HG02938 (cell line): ENCODE measurements around the gene MSI2.

Source experiments
- ATAC-seq: cut with Tn5 transposase; IDR thresholded peaks from one replicate; pipeline ENCODE4 v1.9.1; 2021; ENCODE audit warnings: mild to moderate bottlenecking, moderate library complexity; ENCODE audit not compliant: unreplicated experiment

The MSI2 gene

GRCh38 chr17:57269052-57269451, 12.7 kb downstream of the MSI2 start:
- no peak for ATAC-seq

GRCh38 chr17:57269598-57270255, 13.4 kb downstream of the MSI2 start:
- ATAC-seq: no peak

- ATAC-seq: no peak
These were observed 14.5 kb downstream of the MSI2 start for GRCh38 chr17:57270801-57271245.

- no peak for ATAC-seq
These were observed 15.5 kb downstream of the MSI2 start for GRCh38 chr17:57271821-57272220.

- ATAC-seq: no peak
These were observed 17.2 kb downstream of the MSI2 start for GRCh38 chr17:57273490-57273889.

GRCh38 chr17:57274162-57274561, 17.8 kb downstream of the MSI2 start:
- no peak for ATAC-seq

GRCh38 chr17:57275071-57275764, 18.9 kb downstream of the MSI2 start:
- ATAC-seq: no peak

GRCh38 chr17:57276621-57277020, 20.3 kb downstream of the MSI2 start:
- ATAC-seq: no peak

GRCh38 chr17:57277923-57278604, 21.7 kb downstream of the MSI2 start:
- ATAC-seq: no peak

GRCh38 chr17:57278740-57279387, 22.5 kb downstream of the MSI2 start:
- ATAC-seq: no peak

- ATAC-seq: no peak
These were observed 23.1 kb downstream of the MSI2 start for GRCh38 chr17:57279432-57279831.

- no peak for ATAC-seq
These were observed 25.6 kb downstream of the MSI2 start for GRCh38 chr17:57281887-57282286.

- no peak for ATAC-seq
These were observed 26.0 kb downstream of the MSI2 start for GRCh38 chr17:57282296-57282695.

GRCh38 chr17:57283203-57283971, 27.1 kb downstream of the MSI2 start:
- ATAC-seq: no peak

GRCh38 chr17:57284583-57284982, 28.3 kb downstream of the MSI2 start:
- no peak for ATAC-seq

GRCh38 chr17:57284984-57285646, 28.8 kb downstream of the MSI2 start:
- no peak for ATAC-seq

GRCh38 chr17:57285701-57286100, 29.4 kb downstream of the MSI2 start:
- no peak for ATAC-seq

GRCh38 chr17:57286399-57287105, 30.2 kb downstream of the MSI2 start:
- ATAC-seq: no peak

- ATAC-seq: no peak
These were observed 31.9 kb downstream of the MSI2 start for GRCh38 chr17:57288040-57288772.
